D721Med (cell line): ENCODE results near the gene LSAMP.

Experiments
- DNase-seq: peaks from one replicate; pipeline ENCODE4 v3.0.0; 2011; ENCODE audit warnings: low spot score; ENCODE audit not compliant: insufficient read length
- FAIRE-seq: peaks from 2 replicates; lab custom pipeline; 2011; peaks lifted over from hg19 to GRCh38; lab: Jason Lieb, UNC
- CTCF ChIP-seq: IDR thresholded peaks from 2 replicates; pipeline ENCODE4 v1.5.1; 2012; ENCODE audit warnings: mild to moderate bottlenecking, control low read depth; ENCODE audit not compliant: insufficient read depth; ENCODE audit errors: missing control alignments

LSAMP gene

DNA sequence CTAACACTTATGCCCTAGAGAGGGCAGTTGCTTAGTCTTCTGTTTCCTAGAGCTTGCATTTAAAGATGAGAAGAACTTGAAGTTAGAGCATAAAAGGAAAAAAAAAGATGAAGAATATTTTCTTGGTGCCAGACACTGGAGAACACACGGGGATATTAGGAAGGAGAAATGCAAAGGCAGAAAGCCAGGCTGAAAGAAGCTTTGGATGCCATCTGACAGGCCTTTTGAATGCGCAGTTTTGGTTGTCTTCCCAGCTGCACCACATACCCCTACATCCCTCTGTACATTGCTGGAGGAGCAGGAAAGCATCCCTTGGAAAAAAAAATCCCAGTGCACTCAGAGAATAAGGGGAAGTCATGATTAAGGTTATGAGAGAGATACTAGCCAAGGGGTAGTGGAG, 443.1 kb downstream of the LSAMP start:
- TF ChIP-seq CTCF: no peak
- DNase-seq: no peak
- FAIRE-seq: no peak

- no peak for FAIRE-seq
- no peak for TF ChIP-seq CTCF
- DNase-seq: no peak
Observed at GRCh38 chr3:116001151-116001621, 444.1 kb downstream of the LSAMP start.

DNA sequence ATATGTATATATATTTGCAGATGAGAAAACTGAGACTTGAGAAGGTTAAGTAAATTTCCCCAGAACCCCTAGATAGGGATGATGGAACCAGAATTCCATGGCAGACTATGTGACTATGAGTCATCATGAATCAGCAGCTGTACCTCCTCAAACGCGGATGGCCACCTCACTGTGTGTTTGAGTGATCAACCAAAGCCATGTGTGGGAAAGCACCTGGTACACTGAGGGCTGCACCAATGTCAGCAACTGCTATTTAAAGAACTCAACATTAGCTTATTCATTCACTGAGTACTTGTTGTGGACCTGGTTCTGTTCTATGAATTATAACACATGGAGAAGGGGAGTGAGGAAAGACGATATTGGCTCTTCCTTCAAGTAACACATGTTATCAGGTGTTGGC, 445.0 kb downstream of the LSAMP start:
- FAIRE-seq (no peak), DNase-seq (no peak)
- TF ChIP-seq CTCF: no peak

DNA sequence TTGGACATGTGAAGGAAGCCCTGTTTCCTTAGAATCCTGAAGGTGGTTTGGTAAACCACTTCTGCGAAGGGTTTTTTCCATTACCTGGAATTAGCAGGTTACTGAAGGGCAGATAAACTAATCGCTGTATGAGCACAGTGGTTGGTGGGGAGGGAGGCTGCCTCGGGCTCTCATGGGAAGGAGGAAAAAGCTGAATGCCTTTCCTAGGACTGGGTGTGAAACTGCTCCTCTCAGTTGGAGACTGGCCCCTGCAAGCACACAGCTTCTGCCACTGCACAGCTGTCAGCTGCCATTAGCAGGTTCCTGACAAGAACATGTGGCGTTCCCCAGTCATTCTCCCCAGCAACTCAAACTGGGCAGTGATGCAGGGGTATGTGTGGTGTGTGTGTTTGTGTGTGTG, 445.7 kb downstream of the LSAMP start:
- FAIRE-seq (no peak), DNase-seq (no peak)
- TF ChIP-seq CTCF: no peak

- no peak for DNase-seq
- FAIRE-seq: peak; percentile 58
- TF ChIP-seq CTCF: no peak
Observed at GRCh38 chr3:115999001-115999585, 446.2 kb downstream of the LSAMP start.

DNA sequence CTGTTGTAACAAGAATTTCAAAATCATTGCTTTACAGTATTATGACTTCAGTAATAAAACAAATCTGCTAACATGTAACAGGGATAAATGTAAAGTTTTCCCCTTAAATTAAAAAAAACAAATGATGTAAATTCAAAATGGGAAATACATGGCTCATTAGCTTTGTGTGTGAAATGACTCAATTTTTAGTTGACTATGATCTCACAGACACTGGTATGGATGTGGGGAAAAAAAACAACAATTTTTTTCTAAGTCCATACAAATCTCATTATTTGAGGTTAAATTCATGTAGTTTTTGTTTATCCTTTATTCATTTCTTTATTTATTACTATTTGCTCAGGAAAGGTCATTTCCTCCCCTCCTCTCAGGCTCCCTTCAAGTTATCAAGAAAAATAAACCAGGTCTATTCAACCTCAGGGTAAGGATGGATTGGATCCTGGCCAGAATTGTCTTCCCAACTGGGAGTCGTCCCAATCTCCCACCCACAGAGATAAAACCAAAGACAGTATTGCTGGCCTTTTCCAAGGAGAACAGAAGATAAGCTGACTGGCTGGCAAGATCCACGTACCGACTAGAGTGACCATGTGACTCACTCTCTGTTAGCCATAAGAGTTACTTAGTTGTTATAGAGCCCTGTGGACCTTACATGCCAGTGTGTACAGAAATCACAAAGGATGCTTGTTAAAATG, 448.7 kb downstream of the LSAMP start:
- FAIRE-seq (no peak), DNase-seq (no peak)

More for the DNA sequence above, 448.7 kb downstream of the LSAMP start:
- TF ChIP-seq CTCF: no peak
